ENCODE data around the gene ACTG2. TPM values are rescaled to one million over a fixed set of nuclear protein-coding genes. Genes with fewer than 3 reads are reported as not detected.

ACTG2 gene
- polyA plus RNA-seq, 3 donors: not detected

DNA sequence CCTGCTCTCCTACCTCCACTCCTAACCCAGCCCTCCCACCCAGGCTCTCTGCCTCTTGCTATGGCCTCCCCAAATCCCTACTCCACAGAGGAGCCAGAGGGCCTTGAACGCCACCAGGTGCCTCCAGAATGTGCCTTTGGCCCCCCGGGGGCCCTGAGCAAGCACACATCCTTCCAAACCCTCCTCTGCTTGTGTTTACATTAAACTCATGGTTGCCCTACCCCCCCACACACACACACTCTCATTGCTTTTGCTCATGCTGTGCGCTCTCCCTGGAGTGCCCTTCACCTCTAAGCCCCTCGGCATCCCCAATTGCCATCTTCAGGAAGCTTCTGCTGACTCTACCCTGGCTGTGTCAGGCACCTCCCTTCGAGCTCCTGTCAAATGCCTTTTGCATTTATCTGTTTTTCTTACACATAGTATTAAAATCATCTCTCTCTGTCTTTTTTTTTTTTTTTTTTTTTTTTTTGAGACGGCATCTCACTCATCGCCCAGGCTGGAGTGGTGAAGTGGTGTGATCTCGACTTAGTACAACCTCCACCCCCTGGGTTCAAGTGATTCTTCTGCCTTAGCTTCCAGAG lies 75.6 kb downstream of the ACTG2 start:
- Histone ChIP-seq H3K4me2 (replicated peaks; ENCODE audit: extremely low read depth, low read length, poor library complexity, severe bottlenecking) (no peak overlapping the region), H3K4me3 (replicated peaks in 1 of 3; ENCODE audit: low read depth in 2 of 3, low read length in 3 of 3) (no peak overlapping the region), H3K4me1 (ENCODE audit: control insufficient read depth in 1 of 2, insufficient read depth in 2 of 2, low read length in 2 of 2) (peaks cover 57 to 62% of the 10 kb centered on the region in 2 donors), H3K79me2 (ENCODE audit: insufficient read depth, low read length) (peaks cover 5% of the 10 kb centered on the region), H3K36me3 (replicated peaks in 1 of 2; ENCODE audit: control insufficient read depth in 1 of 2, insufficient read depth in 2 of 2, low read length in 2 of 2) (no peaks in the 10 kb centered on the region), H2AFZ (ENCODE audit: insufficient read depth, low read depth, low read length, poor library complexity, severe bottlenecking) (no peak overlapping the region), H3K9ac (ENCODE audit: insufficient read depth, low read length, poor library complexity, severe bottlenecking) (no peak overlapping the region), H3K9me3 (replicated peaks in 1 of 2; ENCODE audit: control insufficient read depth in 1 of 2, insufficient read depth in 1 of 2, low read length in 2 of 2) (no peaks in the 10 kb centered on the region), H4K20me1 (ENCODE audit: insufficient read depth, low read length) (peaks cover 3% of the 10 kb centered on the region), H3K27me3 (ENCODE audit: control insufficient read depth in 2 of 2, insufficient read depth in 2 of 2, low read length in 2 of 2) (no peaks in the 10 kb centered on the region), H3K27ac (ENCODE audit: low read depth in 1 of 2, low read length in 2 of 2) (no peak overlapping the region)
- Mint-ChIP-seq H3K27ac (peak overlapping the region in 1 of 7 donors; percentile 83), H3K36me3 (no peaks in the 10 kb centered on the region), H3K4me1 (peaks cover 74% of the 10 kb centered on the region), H3K27me3 (ENCODE audit: low read depth in 3 of 3) (peaks cover 0 to 2% (median 0%) of the 10 kb centered on the region in 3 donors), H3K4me3 (no peak overlapping the region), H3K9me3 (peaks cover 0 to 2% (median 0%) of the 10 kb centered on the region in 7 donors)
- no peak for DNase-seq
- TF ChIP-seq, protein P1, sequence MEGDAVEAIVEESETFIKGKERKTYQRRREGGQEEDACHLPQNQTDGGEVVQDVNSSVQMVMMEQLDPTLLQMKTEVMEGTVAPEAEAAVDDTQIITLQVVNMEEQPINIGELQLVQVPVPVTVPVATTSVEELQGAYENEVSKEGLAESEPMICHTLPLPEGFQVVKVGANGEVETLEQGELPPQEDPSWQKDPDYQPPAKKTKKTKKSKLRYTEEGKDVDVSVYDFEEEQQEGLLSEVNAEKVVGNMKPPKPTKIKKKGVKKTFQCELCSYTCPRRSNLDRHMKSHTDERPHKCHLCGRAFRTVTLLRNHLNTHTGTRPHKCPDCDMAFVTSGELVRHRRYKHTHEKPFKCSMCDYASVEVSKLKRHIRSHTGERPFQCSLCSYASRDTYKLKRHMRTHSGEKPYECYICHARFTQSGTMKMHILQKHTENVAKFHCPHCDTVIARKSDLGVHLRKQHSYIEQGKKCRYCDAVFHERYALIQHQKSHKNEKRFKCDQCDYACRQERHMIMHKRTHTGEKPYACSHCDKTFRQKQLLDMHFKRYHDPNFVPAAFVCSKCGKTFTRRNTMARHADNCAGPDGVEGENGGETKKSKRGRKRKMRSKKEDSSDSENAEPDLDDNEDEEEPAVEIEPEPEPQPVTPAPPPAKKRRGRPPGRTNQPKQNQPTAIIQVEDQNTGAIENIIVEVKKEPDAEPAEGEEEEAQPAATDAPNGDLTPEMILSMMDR (IDR thresholded peaks at IDR 0.05): no peak
- intact Hi-C loops (cut with micrococcal nuclease): no loop called here
- 100% methylated on average over 4 of the region's 8 CpGs for WGBS (ENCODE audit: insufficient coverage)

DNA sequence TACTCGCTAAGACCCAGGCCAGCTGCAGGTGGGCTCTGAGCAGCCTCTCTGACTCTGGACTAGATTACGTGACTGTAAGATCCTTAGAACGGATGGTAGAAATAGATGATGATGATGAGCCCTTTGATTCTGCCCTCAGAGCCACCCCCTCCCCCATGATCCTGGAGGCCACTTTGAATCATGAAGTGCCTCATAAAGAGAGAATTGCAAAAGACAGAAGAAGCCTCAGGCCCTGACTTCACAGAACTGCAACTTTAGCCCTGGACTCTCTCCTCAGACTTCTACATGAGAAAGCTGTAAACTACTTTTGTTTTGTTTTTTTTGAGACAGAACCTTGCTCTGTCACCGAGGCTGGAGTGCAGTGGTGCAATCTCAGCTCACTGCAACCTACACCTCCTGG lies 76.5 kb downstream of the ACTG2 start:
- intact Hi-C loops (cut with micrococcal nuclease): no loop called here
- H3K4me2 ChIP-seq (replicated peaks; ENCODE audit: extremely low read depth, low read length, poor library complexity, severe bottlenecking): peak overlapping the region; percentile 69
- peak in 1 of 3 donors; percentile 30 for DNase-seq
- Mint-ChIP-seq H3K36me3 (no peaks in the 10 kb centered on the region), H3K27ac (peak overlapping the region in 5 of 7 donors; percentile 88 to 96 (median 93)), H3K27me3 (ENCODE audit: low read depth in 3 of 3) (peaks cover 0 to 2% (median 0%) of the 10 kb centered on the region in 3 donors), H3K9me3 (peaks cover 0 to 2% (median 0%) of the 10 kb centered on the region in 7 donors), H3K4me3 (peak overlapping the region in 1 of 2 donors; percentile 30), H3K4me1 (peaks cover 70% of the 10 kb centered on the region)
- H3K4me3 ChIP-seq (replicated peaks in 1 of 3; ENCODE audit: low read depth in 2 of 3, low read length in 3 of 3): peak overlapping the region in 1 of 3 experiments; percentile 69
- peaks cover 5% of the 10 kb centered on the region for H3K79me2 ChIP-seq (ENCODE audit: insufficient read depth, low read length)
- no peaks in the 10 kb centered on the region for H3K27me3 ChIP-seq (ENCODE audit: control insufficient read depth in 2 of 2, insufficient read depth in 2 of 2, low read length in 2 of 2)
- peak overlapping the region; percentile 48 to 74 for H3K27ac ChIP-seq (ENCODE audit: low read depth in 1 of 2, low read length in 2 of 2)
- TF ChIP-seq, protein P1 (IDR thresholded peaks at IDR 0.05): no peak
- H3K9me3 ChIP-seq (replicated peaks in 1 of 2; ENCODE audit: control insufficient read depth in 1 of 2, insufficient read depth in 1 of 2, low read length in 2 of 2): no peaks in the 10 kb centered on the region
- H2AFZ ChIP-seq (ENCODE audit: insufficient read depth, low read depth, low read length, poor library complexity, severe bottlenecking): no peak overlapping the region
- H4K20me1 ChIP-seq (ENCODE audit: insufficient read depth, low read length): peaks cover 3% of the 10 kb centered on the region
- H3K9ac ChIP-seq (ENCODE audit: insufficient read depth, low read length, poor library complexity, severe bottlenecking): no peak overlapping the region
- no peaks in the 10 kb centered on the region for H3K36me3 ChIP-seq (replicated peaks in 1 of 2; ENCODE audit: control insufficient read depth in 1 of 2, insufficient read depth in 2 of 2, low read length in 2 of 2)
- WGBS (ENCODE audit: insufficient coverage): 0% methylated on average over 1 of the region's 4 CpGs
- H3K4me1 ChIP-seq (ENCODE audit: control insufficient read depth in 1 of 2, insufficient read depth in 2 of 2, low read length in 2 of 2): peaks cover 57 to 63% of the 10 kb centered on the region in 2 donors

Small RNA genes lying within 50 kb of the gene (small RNA-seq; reads per million reads assigned to genes)
- gene RNA5SP97 (ENCODE audit: insufficient read length, low read depth): not detected

Other genes with a start within 250 kb of the ACTG2 start
- 10 to 100 TPM; 26.9 to 69.1 (median 65.8) TPM for gene TPRKB, start 155.7 kb upstream of the ACTG2 start, polyA plus RNA-seq
- gene DUSP11, start 112.9 kb upstream of the ACTG2 start, polyA plus RNA-seq: 10 to 100 TPM in 2 of 3 donors, 1 to 10 TPM in 1; 9.9 to 25.7 (median 23.1) TPM
- not detected for gene C2orf78, start 108.8 kb upstream of the ACTG2 start, polyA plus RNA-seq
- gene STAMBP, start 64.0 kb upstream of the ACTG2 start, polyA plus RNA-seq: 10 to 100 TPM; 26.0 to 40.8 (median 40.7) TPM
- 100 to 1,000 TPM in 2 of 3 donors, 10 to 100 TPM in 1; 62.9 to 129 (median 123) TPM for gene DGUOK, start 33.9 kb downstream of the ACTG2 start, polyA plus RNA-seq
- 10 to 100 TPM in 1 of 3 donors, 1 to 10 TPM in 1, under 1 TPM in 1; 0.79 to 18.6 (median 1.4) TPM for gene TET3, start 91.9 kb downstream of the ACTG2 start, polyA plus RNA-seq

Data from CD14-positive monocyte (primary cell).